GM18526 (cell line): ENCODE results near the gene CTPS1.

ENCODE experiments used
- POLR2A ChIP-seq: IDR thresholded peaks from 3 replicates; pipeline ENCODE4 v1.6.1; 2011; ENCODE audit not compliant: insufficient read length; ENCODE audit errors: extremely low read depth

CTPS1 gene

GRCh38 chr1:41045740-41046139 lies 66.2 kb downstream of the CTPS1 start:
- TF ChIP-seq POLR2A = no peak

DNA sequence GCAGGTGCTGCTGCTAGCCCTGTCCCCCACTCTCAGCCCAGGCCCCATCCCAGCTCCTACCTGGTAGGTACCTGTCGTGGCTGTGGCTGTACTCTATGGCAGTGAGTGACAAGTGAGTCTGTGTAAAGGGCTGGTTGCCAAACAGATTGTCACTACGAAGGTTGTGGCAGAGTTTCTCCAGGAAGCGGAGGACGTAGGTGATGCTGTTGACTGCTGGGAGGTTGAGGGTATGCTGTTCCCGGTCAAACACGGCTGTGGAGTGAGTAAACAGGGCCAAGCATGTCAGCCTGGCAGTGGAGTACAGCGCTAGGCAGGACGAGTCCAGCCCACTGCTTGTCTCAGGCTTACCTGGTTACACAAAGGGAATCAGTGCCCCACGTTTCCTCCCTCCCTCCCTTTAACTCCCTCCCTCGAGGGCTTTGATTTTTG lies 66.9 kb downstream of the CTPS1 start:
- TF ChIP-seq POLR2A = no peak

GRCh38 chr1:41048540-41048939 lies 69.0 kb downstream of the CTPS1 start:
- TF ChIP-seq POLR2A = no peak

DNA sequence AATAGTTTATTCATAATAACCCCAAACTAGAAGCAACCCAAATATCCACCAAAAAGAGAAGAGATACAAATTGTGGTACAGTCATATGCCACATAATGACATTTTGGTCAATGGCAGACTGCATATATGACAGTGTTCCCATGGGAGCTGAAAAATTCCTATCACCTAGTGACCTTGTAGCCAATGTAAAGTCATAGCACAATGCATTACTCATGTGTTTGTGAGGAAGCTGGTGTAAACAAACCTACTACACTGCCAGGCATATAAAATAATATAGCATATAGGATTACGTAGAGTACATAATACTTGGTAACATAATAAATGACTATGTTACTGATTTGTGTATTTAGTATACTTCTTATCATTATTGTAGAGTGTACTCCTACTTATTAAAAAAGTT lies 71.5 kb downstream of the CTPS1 start:
- no peak for TF ChIP-seq POLR2A

DNA sequence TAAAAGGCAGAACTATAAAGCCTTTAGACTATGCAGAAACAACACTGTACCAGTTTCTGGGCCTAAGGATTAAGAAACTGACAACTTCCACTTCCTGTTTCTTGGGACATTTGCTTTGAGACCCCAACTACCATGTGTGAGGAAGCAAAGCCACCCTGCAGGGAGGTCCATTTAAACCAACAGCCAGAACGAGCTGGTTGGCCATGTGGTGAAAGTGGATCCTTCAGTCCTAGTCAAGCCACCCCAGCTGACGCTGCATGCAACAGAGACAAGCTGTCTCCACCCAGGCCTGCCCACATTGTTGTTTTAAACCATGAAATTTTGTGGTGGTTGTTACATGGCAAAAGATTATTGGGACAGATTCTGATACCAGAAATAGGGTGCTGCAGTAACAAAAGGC lies 73.8 kb downstream of the CTPS1 start:
- no peak for TF ChIP-seq POLR2A

GRCh38 chr1:41056907-41057306 lies 77.4 kb downstream of the CTPS1 start:
- TF ChIP-seq POLR2A = no peak
